Measurements from ENCODE around the gene FOXL3.
"Not testable (repeated sequence)": the region's sequence is repeated elsewhere in the genome, so short reads cannot be mapped to it uniquely, and the experiment has no call there.

Gene FOXL3

GRCh38 chr7:290554-291372 lies 793 bp downstream of the FOXL3 start:
- Mint-ChIP-seq H3K4me3 (no peak overlapping the region), H3K27me3 (peaks cover 28% of the 10 kb centered on the region)

GRCh38 chr7:291373-292092 lies 1.6 kb downstream of the FOXL3 start:
- no peak overlapping the region for H3K27ac Mint-ChIP-seq
- no peaks in the 10 kb centered on the region for H3K36me3 Mint-ChIP-seq
- no peak overlapping the region for H3K4me3 Mint-ChIP-seq
- H3K9me3 Mint-ChIP-seq = no peaks in the 10 kb centered on the region
- H3K27me3 Mint-ChIP-seq = peaks cover 26% of the 10 kb centered on the region
- no peaks in the 10 kb centered on the region for H3K4me1 Mint-ChIP-seq

More at GRCh38 chr7:290554-291372, 793 bp downstream of the FOXL3 start:
- no peaks in the 10 kb centered on the region for H3K9me3 Mint-ChIP-seq
- no peaks in the 10 kb centered on the region for H3K4me1 Mint-ChIP-seq
- H3K27ac Mint-ChIP-seq = no peak overlapping the region
- H3K36me3 Mint-ChIP-seq = no peaks in the 10 kb centered on the region

GRCh38 chr7:292226-292625 lies 2.3 kb downstream of the FOXL3 start:
- Mint-ChIP-seq H3K9me3 (no peaks in the 10 kb centered on the region), H3K36me3 (no peaks in the 10 kb centered on the region), H3K27me3 (peaks cover 26% of the 10 kb centered on the region), H3K27ac (no peak overlapping the region), H3K4me3 (no peak overlapping the region), H3K4me1 (no peaks in the 10 kb centered on the region)

GRCh38 chr7:292826-293225 lies 2.9 kb downstream of the FOXL3 start:
- H3K4me1 Mint-ChIP-seq = no peaks in the 10 kb centered on the region
- H3K4me3 Mint-ChIP-seq = no peak overlapping the region
- no peaks in the 10 kb centered on the region for H3K9me3 Mint-ChIP-seq
- H3K27ac Mint-ChIP-seq = no peak overlapping the region
- H3K27me3 Mint-ChIP-seq = peaks cover 23% of the 10 kb centered on the region
- no peaks in the 10 kb centered on the region for H3K36me3 Mint-ChIP-seq

GRCh38 chr7:293681-294439 lies 3.9 kb downstream of the FOXL3 start:
- no peaks in the 10 kb centered on the region for H3K9me3 Mint-ChIP-seq
- peaks cover 17% of the 10 kb centered on the region for H3K27me3 Mint-ChIP-seq
- H3K4me3 Mint-ChIP-seq = no peak overlapping the region
- no peaks in the 10 kb centered on the region for H3K4me1 Mint-ChIP-seq
- H3K36me3 Mint-ChIP-seq = no peaks in the 10 kb centered on the region
- H3K27ac Mint-ChIP-seq = no peak overlapping the region

GRCh38 chr7:294440-295154 lies 4.6 kb downstream of the FOXL3 start:
- no peak overlapping the region for H3K4me3 Mint-ChIP-seq
- H3K9me3 Mint-ChIP-seq = no peaks in the 10 kb centered on the region
- H3K4me1 Mint-ChIP-seq = no peaks in the 10 kb centered on the region
- H3K27ac Mint-ChIP-seq = no peak overlapping the region
- H3K36me3 Mint-ChIP-seq = no peaks in the 10 kb centered on the region
- H3K27me3 Mint-ChIP-seq = peaks cover 14% of the 10 kb centered on the region

GRCh38 chr7:295155-296154 lies 5.5 kb downstream of the FOXL3 start:
- Mint-ChIP-seq H3K4me1 (no peaks in the 10 kb centered on the region), H3K9me3 (no peaks in the 10 kb centered on the region), H3K36me3 (no peaks in the 10 kb centered on the region), H3K27me3 (peaks cover 14% of the 10 kb centered on the region), H3K4me3 (no peak overlapping the region), H3K27ac (no peak overlapping the region)

GRCh38 chr7:296373-296945 lies 6.5 kb downstream of the FOXL3 start:
- Mint-ChIP-seq H3K4me1 (no peaks in the 10 kb centered on the region), H3K27me3 (peaks cover 14% of the 10 kb centered on the region), H3K4me3 (no peak overlapping the region), H3K36me3 (no peaks in the 10 kb centered on the region), H3K27ac (no peak overlapping the region), H3K9me3 (no peaks in the 10 kb centered on the region)

- not testable (repeated sequence) for H3K9me3 Mint-ChIP-seq, H3K27me3 Mint-ChIP-seq, H3K36me3 Mint-ChIP-seq, H3K27ac Mint-ChIP-seq, H3K4me3 Mint-ChIP-seq, H3K4me1 Mint-ChIP-seq
Measured at GRCh38 chr7:297141-297540, 7.2 kb downstream of the FOXL3 start.

- no peaks in the 10 kb centered on the region for H3K36me3 Mint-ChIP-seq
- no peaks in the 10 kb centered on the region for H3K4me1 Mint-ChIP-seq
- H3K9me3 Mint-ChIP-seq = no peaks in the 10 kb centered on the region
- no peak overlapping the region for H3K27ac Mint-ChIP-seq
- H3K4me3 Mint-ChIP-seq = no peak overlapping the region
- peaks cover 5% of the 10 kb centered on the region for H3K27me3 Mint-ChIP-seq
Measured at GRCh38 chr7:297611-298374, 7.8 kb downstream of the FOXL3 start.

- H3K4me3 Mint-ChIP-seq = no peak overlapping the region
Measured at GRCh38 chr7:298375-298702, 8.4 kb downstream of the FOXL3 start.

GRCh38 chr7:298743-299142 lies 8.8 kb downstream of the FOXL3 start:
- Mint-ChIP-seq H3K4me1 (no peaks in the 10 kb centered on the region), H3K27me3 (peaks cover 3% of the 10 kb centered on the region), H3K4me3 (no peak overlapping the region), H3K27ac (no peak overlapping the region), H3K9me3 (no peaks in the 10 kb centered on the region), H3K36me3 (no peaks in the 10 kb centered on the region)

More at GRCh38 chr7:298375-298702, 8.4 kb downstream of the FOXL3 start:
- H3K4me1 Mint-ChIP-seq = no peaks in the 10 kb centered on the region
- no peak overlapping the region for H3K27ac Mint-ChIP-seq
- no peaks in the 10 kb centered on the region for H3K9me3 Mint-ChIP-seq
- H3K36me3 Mint-ChIP-seq = no peaks in the 10 kb centered on the region
- peaks cover 3% of the 10 kb centered on the region for H3K27me3 Mint-ChIP-seq

GRCh38 chr7:299169-299568 lies 9.2 kb downstream of the FOXL3 start:
- Mint-ChIP-seq H3K4me1 (no peaks in the 10 kb centered on the region), H3K27me3 (peaks cover 3% of the 10 kb centered on the region), H3K27ac (no peak overlapping the region), H3K4me3 (no peak overlapping the region), H3K36me3 (no peaks in the 10 kb centered on the region), H3K9me3 (no peaks in the 10 kb centered on the region)

GRCh38 chr7:299628-300027 lies 9.7 kb downstream of the FOXL3 start:
- H3K27ac Mint-ChIP-seq = no peak overlapping the region
- H3K4me1 Mint-ChIP-seq = no peaks in the 10 kb centered on the region
- H3K27me3 Mint-ChIP-seq = no peaks in the 10 kb centered on the region
- H3K9me3 Mint-ChIP-seq = no peaks in the 10 kb centered on the region
- H3K36me3 Mint-ChIP-seq = no peaks in the 10 kb centered on the region
- no peak overlapping the region for H3K4me3 Mint-ChIP-seq
